ENCODE measurements around the gene RLF.

RLF gene

DNA sequence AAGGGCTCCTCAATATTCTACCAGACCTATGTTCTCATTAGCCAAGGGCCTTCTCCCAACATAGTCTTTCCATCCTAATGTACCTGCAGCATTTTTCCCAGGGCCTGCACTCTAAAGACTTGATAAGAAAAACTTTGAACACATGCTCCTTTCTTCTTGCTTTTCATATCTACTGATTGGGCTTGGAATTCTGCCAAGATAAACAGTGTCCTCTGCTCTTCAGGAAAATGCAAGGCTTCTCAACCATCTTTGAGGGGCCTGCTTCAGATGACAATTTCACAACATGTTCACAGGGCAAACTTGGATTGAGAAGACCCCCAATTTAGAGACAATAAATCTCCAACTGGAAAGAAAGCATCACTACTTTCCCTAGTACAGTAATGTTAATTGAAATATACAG lies 38.3 kb upstream of the RLF start:
- Histone ChIP-seq H3K79me2 (ENCODE audit: low read length) (no peaks in the 10 kb centered on the region), H3K4me2 (ENCODE audit: low read depth, low read length) (no peak overlapping the region), H4K20me1 (ENCODE audit: insufficient read depth, low read length) (no peaks in the 10 kb centered on the region), H3K9me2 (replicated peaks; ENCODE audit: insufficient read depth, low read length) (no peaks in the 10 kb centered on the region), H3K36me3 (replicated peaks; ENCODE audit: insufficient read depth, low read length) (no peaks in the 10 kb centered on the region), H2AFZ (ENCODE audit: low read length) (no peak overlapping the region), H3K27ac (ENCODE audit: low read length) (no peak overlapping the region), H3K4me1 (ENCODE audit: low read length) (no peaks in the 10 kb centered on the region), H3K9ac (ENCODE audit: low read length) (no peak overlapping the region), H3K9me3 (replicated peaks; ENCODE audit: insufficient read depth, low read length) (no peaks in the 10 kb centered on the region), H3F3A (ENCODE audit: insufficient read depth, low read length) (no peaks in the 10 kb centered on the region), H3K27me3 (replicated peaks; ENCODE audit: insufficient read depth, low read length) (no peaks in the 10 kb centered on the region), H3K4me3 (ENCODE audit: low read length) (no peak overlapping the region)
- DNase-seq: no peak
- TF ChIP-seq EZH2 (optimal IDR thresholded peaks at IDR 0.05; ENCODE audit: low read depth, low read length) (no peak), EZH2phosphoT487 (IDR thresholded peaks at IDR 0.05; ENCODE audit: low read length) (no peak)
- TF ChIP-seq, protein P1, sequence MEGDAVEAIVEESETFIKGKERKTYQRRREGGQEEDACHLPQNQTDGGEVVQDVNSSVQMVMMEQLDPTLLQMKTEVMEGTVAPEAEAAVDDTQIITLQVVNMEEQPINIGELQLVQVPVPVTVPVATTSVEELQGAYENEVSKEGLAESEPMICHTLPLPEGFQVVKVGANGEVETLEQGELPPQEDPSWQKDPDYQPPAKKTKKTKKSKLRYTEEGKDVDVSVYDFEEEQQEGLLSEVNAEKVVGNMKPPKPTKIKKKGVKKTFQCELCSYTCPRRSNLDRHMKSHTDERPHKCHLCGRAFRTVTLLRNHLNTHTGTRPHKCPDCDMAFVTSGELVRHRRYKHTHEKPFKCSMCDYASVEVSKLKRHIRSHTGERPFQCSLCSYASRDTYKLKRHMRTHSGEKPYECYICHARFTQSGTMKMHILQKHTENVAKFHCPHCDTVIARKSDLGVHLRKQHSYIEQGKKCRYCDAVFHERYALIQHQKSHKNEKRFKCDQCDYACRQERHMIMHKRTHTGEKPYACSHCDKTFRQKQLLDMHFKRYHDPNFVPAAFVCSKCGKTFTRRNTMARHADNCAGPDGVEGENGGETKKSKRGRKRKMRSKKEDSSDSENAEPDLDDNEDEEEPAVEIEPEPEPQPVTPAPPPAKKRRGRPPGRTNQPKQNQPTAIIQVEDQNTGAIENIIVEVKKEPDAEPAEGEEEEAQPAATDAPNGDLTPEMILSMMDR (IDR thresholded peaks at IDR 0.05; ENCODE audit: low read length): no peak

DNA sequence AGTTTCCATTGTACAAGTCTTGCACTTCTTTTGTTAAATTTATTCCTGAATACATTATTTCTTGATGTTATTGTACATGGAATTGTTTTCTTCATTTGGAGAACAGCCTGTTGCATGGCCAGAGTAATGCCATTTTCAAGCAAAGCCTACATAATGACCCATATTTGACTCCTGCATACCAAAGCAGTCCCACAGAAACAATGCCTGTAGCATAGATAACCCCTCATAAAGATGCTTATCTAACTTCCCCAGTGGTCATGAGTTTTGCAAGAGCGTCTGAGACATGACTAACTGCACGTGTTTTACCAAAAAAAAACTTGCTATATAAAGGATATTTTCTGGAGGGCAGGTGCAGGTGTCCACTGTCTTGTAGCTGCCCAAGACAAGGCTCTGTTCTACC lies 30.3 kb upstream of the RLF start:
- no peak overlapping the region for H3K27ac ChIP-seq (ENCODE audit: low read length)
- no peak for DNase-seq
- no peak overlapping the region for H3K4me3 ChIP-seq (ENCODE audit: low read length)
- no peaks in the 10 kb centered on the region for H4K20me1 ChIP-seq (ENCODE audit: insufficient read depth, low read length)
- H3K79me2 ChIP-seq (ENCODE audit: low read length): no peaks in the 10 kb centered on the region
- H3K4me1 ChIP-seq (ENCODE audit: low read length): no peaks in the 10 kb centered on the region
- H3F3A ChIP-seq (ENCODE audit: insufficient read depth, low read length): no peaks in the 10 kb centered on the region
- TF ChIP-seq EZH2phosphoT487 (IDR thresholded peaks at IDR 0.05; ENCODE audit: low read length) (no peak), EZH2 (optimal IDR thresholded peaks at IDR 0.05; ENCODE audit: low read depth, low read length) (no peak)
- TF ChIP-seq, protein P1 (IDR thresholded peaks at IDR 0.05; ENCODE audit: low read length): no peak
- H3K9me2 ChIP-seq (replicated peaks; ENCODE audit: insufficient read depth, low read length): no peaks in the 10 kb centered on the region
- H3K9me3 ChIP-seq (replicated peaks; ENCODE audit: insufficient read depth, low read length): no peaks in the 10 kb centered on the region
- no peak overlapping the region for H3K9ac ChIP-seq (ENCODE audit: low read length)
- no peaks in the 10 kb centered on the region for H3K36me3 ChIP-seq (replicated peaks; ENCODE audit: insufficient read depth, low read length)
- H3K27me3 ChIP-seq (replicated peaks; ENCODE audit: insufficient read depth, low read length): no peaks in the 10 kb centered on the region
- H2AFZ ChIP-seq (ENCODE audit: low read length): no peak overlapping the region
- H3K4me2 ChIP-seq (ENCODE audit: low read depth, low read length): no peak overlapping the region

DNA sequence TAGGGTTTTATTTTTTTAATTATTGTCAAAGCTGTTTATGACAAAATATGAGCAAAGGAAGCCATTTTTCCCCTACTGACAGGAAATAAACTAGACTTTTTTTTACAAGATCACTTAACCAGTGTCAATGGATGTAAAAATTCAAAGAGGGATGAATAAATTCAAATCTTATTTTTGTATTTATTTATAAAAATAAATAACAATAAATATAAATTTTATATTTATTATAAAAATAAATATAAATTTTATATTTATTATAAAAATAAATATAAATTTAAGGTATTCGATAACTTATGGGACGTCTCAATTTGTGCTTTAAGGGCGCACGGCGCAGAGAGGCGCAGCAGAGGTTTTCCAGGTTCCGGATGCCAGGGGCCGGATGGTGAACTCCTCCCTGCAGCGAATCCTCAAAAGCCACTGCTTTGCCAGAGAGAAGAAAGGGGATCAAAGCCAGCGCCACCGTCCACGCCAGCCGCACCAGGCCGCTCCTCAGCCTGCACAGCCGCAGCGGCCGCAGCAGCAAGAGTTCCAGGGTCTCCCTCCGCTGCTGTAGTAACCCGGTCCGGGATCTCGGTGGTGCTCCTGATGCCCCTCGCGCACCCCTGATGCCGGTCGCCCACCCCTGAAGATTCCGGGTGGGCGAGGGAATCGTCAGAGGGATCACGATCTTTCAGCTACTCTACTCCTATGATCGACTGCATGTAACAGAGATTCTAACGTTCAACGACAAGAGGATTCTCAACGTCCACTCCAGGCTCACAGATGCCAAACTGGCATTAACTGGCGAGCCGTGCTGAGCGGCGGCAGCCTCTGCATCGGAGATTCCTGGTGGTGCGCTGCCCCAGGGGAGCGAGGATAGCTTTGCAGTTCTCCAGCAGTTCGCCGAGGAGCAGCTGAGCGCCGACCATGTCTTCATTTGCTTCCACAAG lies 28.5 kb upstream of the RLF start:
- H3K36me3 ChIP-seq (replicated peaks; ENCODE audit: insufficient read depth, low read length): no peaks in the 10 kb centered on the region

More for the DNA sequence above, 28.5 kb upstream of the RLF start:
- DNase-seq: no peak
- no peaks in the 10 kb centered on the region for H3K9me2 ChIP-seq (replicated peaks; ENCODE audit: insufficient read depth, low read length)
- no peak overlapping the region for H3K27ac ChIP-seq (ENCODE audit: low read length)
- H3F3A ChIP-seq (ENCODE audit: insufficient read depth, low read length): no peaks in the 10 kb centered on the region
- no peaks in the 10 kb centered on the region for H4K20me1 ChIP-seq (ENCODE audit: insufficient read depth, low read length)
- TF ChIP-seq, protein P1 (IDR thresholded peaks at IDR 0.05; ENCODE audit: low read length): no peak
- TF ChIP-seq EZH2 (optimal IDR thresholded peaks at IDR 0.05; ENCODE audit: low read depth, low read length): no peak
- TF ChIP-seq EZH2phosphoT487 (IDR thresholded peaks at IDR 0.05; ENCODE audit: low read length): no peak
- H3K9ac ChIP-seq (ENCODE audit: low read length): no peak overlapping the region
- no peaks in the 10 kb centered on the region for H3K27me3 ChIP-seq (replicated peaks; ENCODE audit: insufficient read depth, low read length)
- H3K4me1 ChIP-seq (ENCODE audit: low read length): no peaks in the 10 kb centered on the region
- H3K9me3 ChIP-seq (replicated peaks; ENCODE audit: insufficient read depth, low read length): no peaks in the 10 kb centered on the region
- H3K79me2 ChIP-seq (ENCODE audit: low read length): no peaks in the 10 kb centered on the region
- no peak overlapping the region for H3K4me3 ChIP-seq (ENCODE audit: low read length)
- no peak overlapping the region for H2AFZ ChIP-seq (ENCODE audit: low read length)
- H3K4me2 ChIP-seq (ENCODE audit: low read depth, low read length): no peak overlapping the region

All from MM.1S (cell line).